Stimulated activated CD4-positive, alpha-beta T cell treated with anti-CD3 and anti-CD28 coated beads, Interleukin-1b, Interleukin-23, amount 100 ng/mL, for 1 hour (primary cell): ENCODE data around the gene FAM180A.

ENCODE experiments used
- DNase-seq, 2 donors: peaks; one replicate each; pipeline ENCODE4 v3.0.0-alpha.2; 2020; ENCODE audit warnings: low read depth in 2 of 2

The FAM180A gene

GRCh38 chr7:135771961-135772638, 23.5 kb upstream of the FAM180A start:
- DNase-seq = no peak

- no peak for DNase-seq
Observed at GRCh38 chr7:135771051-135771450, 22.4 kb upstream of the FAM180A start.

- DNase-seq = no peak
Observed at GRCh38 chr7:135770139-135770710, 21.6 kb upstream of the FAM180A start.

GRCh38 chr7:135769005-135769802, 20.6 kb upstream of the FAM180A start:
- no peak for DNase-seq

GRCh38 chr7:135768467-135768866, 19.9 kb upstream of the FAM180A start:
- no peak for DNase-seq

- DNase-seq = no peak
Observed at GRCh38 chr7:135768064-135768463, 19.5 kb upstream of the FAM180A start.

GRCh38 chr7:135763261-135763660, 14.6 kb upstream of the FAM180A start:
- DNase-seq = no peak

- DNase-seq = no peak
Observed at GRCh38 chr7:135761751-135762488, 13.3 kb upstream of the FAM180A start.

GRCh38 chr7:135759532-135759931, 10.9 kb upstream of the FAM180A start:
- DNase-seq = no peak

GRCh38 chr7:135758531-135758932, 9.9 kb upstream of the FAM180A start:
- no peak for DNase-seq

- no peak for DNase-seq
Observed at GRCh38 chr7:135757719-135758411, 9.3 kb upstream of the FAM180A start.

- DNase-seq = no peak
Observed at GRCh38 chr7:135756191-135756590, 7.6 kb upstream of the FAM180A start.

GRCh38 chr7:135755351-135755753, 6.7 kb upstream of the FAM180A start:
- DNase-seq = no peak

GRCh38 chr7:135753616-135754413, 5.2 kb upstream of the FAM180A start:
- DNase-seq = no peak

GRCh38 chr7:135747366-135747765, 1.2 kb downstream of the FAM180A start:
- DNase-seq = no peak

- DNase-seq = no peak
Observed at GRCh38 chr7:135745703-135746312, 2.8 kb downstream of the FAM180A start.

GRCh38 chr7:135744938-135745702, 3.5 kb downstream of the FAM180A start:
- no peak for DNase-seq

GRCh38 chr7:135743907-135744731, 4.5 kb downstream of the FAM180A start:
- DNase-seq = no peak

GRCh38 chr7:135742371-135742770, 6.2 kb downstream of the FAM180A start:
- no peak for DNase-seq
